HG03060 (cell line): ENCODE results near the gene HOXB7.

Experiments used
- ATAC-seq: cut with Tn5 transposase; IDR thresholded peaks from one replicate; pipeline ENCODE4 v1.9.1; 2021; ENCODE audit warnings: low read depth, moderate number of reproducible peaks; ENCODE audit not compliant: unreplicated experiment

HOXB7 gene

GRCh38 chr17:48596735-48597527 is 13.9 kb downstream of the HOXB7 start:
- no peak for ATAC-seq

DNA sequence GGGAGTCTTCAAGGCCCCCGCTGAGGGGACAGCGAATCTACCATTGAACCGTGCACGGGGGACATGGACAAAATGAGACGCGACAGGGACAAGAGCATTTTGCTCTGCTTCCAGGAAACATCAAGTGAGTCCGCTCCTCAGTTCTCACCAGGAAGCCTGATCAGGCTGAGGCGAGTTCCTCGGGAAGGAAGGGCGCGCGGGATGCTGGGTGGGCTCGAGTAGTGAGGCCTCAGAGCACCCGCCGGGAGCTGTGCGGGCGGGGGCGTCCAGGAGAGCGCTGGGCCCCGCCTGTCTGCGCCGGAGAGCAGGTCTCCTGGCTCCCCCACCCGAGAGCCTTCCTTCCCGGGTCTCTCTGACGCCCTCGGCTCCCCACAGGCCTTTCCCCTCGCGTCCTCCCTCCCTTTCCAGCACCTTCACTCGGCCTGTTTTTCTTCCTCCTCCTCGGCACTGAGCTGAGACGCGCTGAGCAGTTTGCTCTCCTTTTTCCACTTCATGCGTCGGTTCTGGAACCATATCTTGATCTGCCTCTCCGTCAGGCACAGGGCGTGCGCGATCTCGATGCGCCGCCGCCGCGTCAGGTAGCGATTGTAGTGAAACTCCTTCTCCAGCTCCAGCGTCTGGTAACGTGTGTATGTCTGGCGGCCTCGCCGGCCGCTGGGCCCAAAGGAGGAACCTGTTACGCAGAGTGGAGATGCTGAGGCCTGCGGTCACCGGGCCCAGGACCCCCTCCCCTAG is 14.7 kb downstream of the HOXB7 start:
- no peak for ATAC-seq

- no peak for ATAC-seq
Measured at GRCh38 chr17:48595278-48595999, 15.4 kb downstream of the HOXB7 start.

- no peak for ATAC-seq
Measured at GRCh38 chr17:48594538-48595277, 16.1 kb downstream of the HOXB7 start.

GRCh38 chr17:48593840-48594537 is 16.8 kb downstream of the HOXB7 start:
- no peak for ATAC-seq

GRCh38 chr17:48593126-48593829 is 17.5 kb downstream of the HOXB7 start, which contains the start of gene HOXB5:
TSS of gene HOXB5 (minus strand) at chr17:48593779. CDS start at chr17:48593682, 97 bp downstream.
- no peak for ATAC-seq

DNA sequence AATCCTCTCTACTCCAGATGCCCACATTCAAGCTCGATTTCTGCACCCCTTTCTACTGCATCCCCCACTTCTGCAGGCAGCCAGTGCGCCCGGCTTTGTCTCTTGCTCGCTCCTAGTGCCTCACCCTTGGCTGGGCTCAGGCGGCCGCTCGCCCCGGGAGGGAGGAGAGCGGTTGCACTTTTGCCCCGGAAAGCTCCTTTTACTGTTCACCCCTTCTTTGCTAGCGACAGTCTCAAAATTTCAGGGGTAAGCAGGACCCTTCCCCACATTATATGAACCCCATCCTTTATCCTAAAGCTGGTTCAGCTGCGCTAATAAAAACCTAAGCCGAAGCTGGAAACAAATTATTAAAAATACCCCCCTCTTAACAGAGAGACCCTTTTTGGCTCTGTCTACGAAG is 18.2 kb downstream of the HOXB7 start:
- no peak for ATAC-seq

- ATAC-seq, result no peak
Measured at GRCh38 chr17:48592057-48592514, 18.7 kb downstream of the HOXB7 start.

GRCh38 chr17:48591255-48592056 is 19.4 kb downstream of the HOXB7 start:
- no peak for ATAC-seq

DNA sequence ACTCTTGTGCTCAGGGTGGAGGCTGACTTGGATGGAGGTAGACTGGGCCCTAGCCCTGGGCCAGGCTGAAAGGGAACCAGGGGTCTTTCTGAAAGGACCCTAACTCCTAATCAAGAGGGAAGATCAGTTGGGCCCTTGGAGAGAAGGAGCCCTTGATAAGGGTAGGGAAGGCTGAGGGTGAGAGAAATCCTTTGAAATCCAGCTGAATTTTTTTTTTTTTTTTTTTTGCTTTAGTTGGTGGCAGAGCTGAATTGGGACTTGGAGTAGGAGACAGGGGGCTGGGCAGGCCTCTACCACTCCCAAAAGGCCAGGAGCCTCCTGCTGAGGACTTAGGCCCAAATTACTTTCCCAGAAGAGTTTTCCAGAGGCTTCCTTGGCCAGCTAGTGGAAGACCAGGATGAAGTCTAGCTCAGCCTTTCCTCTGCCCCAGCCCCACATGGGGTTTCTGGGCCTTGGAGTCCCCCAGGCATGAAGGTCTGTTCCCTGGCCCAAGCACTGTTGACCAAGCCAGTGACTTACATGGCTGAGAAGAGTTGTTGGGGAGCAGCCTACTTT is 20.1 kb downstream of the HOXB7 start:
- no peak for ATAC-seq

GRCh38 chr17:48589831-48590606 is 20.8 kb downstream of the HOXB7 start, which contains the start of gene HOXB3:
TSS of gene HOXB3 (minus strand) at chr17:48590241. CDS start at chr17:48552474, 37,767 bp downstream.
- ATAC-seq, result no peak

DNA sequence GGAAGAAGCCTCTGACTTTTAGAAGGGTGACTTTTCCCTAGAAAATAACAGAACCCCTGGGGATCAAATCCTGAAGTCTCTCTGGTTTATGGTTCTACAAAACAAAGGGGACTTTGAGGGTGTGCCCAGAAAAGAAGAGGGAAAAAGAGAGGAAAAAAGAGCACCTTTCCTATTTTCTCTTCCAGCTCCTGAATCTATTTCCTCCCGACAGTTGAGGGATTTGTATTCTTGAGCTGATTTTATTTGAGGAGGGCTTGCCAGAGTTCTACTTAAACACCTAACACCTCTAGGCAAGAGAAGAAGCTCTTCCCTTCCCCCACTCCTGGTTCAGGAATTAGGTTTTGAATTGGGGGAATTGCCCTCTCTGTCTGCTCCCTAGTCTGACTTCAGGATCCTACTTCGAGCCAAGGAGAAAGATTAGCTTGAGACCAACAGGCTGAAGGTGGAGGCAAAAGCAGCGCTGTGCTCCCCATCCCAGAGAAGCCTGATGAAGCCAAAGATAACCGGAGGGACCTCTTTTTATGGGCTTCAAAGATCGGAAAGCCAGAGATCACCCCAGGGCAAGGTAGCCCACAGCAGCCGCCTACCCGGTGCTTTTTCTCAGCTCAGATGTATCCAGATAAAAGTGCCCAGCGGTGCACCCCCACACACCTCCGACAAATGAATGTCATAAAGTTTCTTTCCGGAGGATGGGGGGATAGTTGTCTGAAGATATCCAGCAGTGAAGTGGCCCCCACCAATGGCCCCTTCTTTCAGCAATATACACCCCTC is 21.6 kb downstream of the HOXB7 start:
- no peak for ATAC-seq

DNA sequence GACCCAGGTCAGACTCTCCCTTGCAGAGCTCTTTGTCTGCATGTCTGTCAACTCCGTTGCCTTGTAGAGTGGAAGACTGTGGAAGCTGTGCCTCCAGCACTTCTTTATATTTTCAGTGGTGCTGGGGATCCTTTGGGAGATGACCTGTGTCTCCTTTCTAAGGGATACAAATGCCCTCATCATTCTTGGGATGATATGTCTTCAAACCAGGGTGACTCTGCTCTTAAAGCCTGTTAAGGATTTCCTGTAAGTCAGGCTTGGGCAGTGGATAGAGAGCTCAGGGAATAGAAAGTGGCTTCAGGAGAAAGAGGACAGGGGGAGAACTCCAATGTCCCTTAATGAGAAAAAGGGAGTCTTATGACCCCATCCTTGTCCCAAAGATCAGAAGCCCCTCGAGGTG is 22.3 kb downstream of the HOXB7 start:
- ATAC-seq, result no peak

DNA sequence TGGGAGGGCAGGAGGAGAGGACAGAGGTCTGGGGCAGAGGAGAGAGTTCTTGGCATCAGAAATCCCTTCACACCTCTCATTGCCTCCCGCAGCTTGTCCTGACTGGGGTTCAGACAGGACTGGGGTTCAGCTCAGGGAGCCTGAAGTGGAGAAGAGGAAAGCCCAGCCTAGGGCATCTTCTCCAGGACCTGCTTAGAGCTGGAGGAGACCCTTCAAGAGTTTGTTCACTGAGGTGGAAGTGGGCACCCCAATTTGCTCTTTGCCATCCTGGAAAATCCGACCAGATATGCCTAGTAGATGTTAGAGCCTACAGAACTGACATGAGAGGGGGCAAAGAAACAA is 22.8 kb downstream of the HOXB7 start:
- no peak for ATAC-seq

DNA sequence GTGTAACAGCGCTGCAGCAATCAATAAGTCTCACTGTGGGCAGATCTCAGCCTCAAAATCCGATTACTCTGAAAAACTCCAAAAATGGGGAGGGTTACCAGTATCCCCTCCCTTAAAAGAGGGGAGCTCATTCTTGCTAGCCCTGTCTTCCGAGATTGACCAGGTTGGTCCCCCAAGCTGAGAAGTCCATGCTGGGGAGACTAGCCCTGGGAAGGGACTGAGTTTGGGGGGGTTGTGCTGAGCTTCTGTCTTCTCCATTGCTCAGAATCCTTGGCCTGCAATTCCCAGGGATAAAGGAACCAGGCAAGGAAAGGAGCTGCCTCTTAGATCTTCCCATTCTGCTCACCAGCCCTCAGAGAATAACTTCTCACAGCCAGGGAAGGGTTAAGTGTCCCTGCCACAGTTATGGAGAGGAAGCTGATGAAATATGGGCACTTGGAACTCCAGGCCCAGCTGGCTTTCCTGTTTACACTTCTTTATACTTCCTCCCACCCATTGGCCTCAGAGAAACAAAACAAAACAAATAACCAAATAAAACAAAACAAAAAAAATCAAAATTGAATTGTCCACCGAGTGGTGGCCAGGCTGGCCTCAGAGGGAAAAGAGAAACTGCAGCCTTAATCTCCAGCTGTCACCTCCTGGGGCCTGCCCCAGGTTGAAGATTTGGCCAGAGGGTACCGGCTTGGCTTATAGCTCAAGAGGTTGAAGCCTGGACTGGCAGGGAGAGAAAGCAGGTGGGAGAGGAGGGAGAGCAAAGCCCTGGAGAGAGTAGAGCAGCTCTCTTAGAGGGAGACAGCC is 23.3 kb downstream of the HOXB7 start:
- ATAC-seq, result no peak
